Posterior vena cava (tissue), 2 donors: ENCODE data around the gene CCS. TPM values are rescaled to one million over a fixed set of nuclear protein-coding genes. Genes with fewer than 3 reads are reported as not detected.
"Not testable (repeated sequence)": the region's sequence is repeated elsewhere in the genome, so short reads cannot be mapped to it uniquely, and the experiment has no call there.

ENCODE experiments used
- DNase-seq: peaks from one replicate; pipeline ENCODE4 v3.0.0-alpha.2; 2020; ENCODE audit warnings: low spot score
- intact Hi-C, 2 donors: fragments of 100-400 bp; cut with DNase I; formaldehyde crosslinking; loops; one replicate each; pipeline versions ENCODE4 v1.14.1 to v1.14.2; 2022 to 2023
- total RNA-seq, 2 donors: library from RNA; stranded (reverse); fragmentation: NEBNext Ultra II Directional; extraction: Animal tissue kit (Norgen Biotek cat#: 25700); gene quantifications; one replicate each; pipeline ENCODE4 v1.2.1, GENCODE V29; 2021
- donor health status: DM: yes; HTN: yes; CAD: no.
- donor health status: DM: yes; HTN: yes; CAD: no.

The CCS gene
- total RNA-seq, 2 donors from 2014 or later, result 18.8 to 31.8 TPM

DNA sequence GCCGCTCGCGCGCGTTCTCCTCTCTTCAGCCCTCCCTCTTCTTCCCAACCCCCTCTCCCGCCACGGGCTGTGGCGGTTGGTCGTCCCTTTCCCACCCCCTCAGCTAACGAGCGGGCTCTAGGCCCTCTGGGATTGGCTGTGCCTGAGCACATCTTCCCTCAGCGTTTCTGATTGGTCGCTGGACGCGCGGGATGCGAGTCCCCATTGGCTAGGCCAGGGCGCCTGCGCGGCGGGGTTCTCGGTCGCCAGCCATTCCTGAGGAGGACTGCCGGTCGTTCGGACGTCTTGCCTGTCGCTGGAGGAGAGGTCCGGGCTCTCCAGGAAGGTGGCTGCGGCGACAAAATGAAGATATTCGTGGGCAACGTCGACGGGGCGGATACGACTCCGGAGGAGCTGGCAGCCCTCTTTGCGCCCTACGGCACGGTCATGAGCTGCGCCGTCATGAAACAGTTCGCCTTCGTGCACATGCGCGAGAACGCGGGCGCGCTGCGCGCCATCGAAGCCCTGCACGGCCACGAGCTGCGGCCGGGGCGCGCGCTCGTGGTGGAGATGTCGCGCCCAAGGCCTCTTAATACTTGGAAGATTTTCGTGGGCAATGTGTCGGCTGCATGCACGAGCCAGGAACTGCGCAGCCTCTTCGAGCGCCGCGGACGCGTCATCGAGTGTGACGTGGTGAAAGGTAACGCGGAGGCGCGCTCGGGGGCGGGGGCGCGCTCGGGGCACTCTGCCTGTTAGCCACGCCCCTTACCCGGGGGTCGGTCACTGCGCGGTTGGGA, 23.6 kb downstream of the CCS start, which contains the start of gene RBM14:
Gene RBM14 (plus strand): TSS at position 252 of the 776 bp plus-strand sequence. CDS start 91 bp downstream, at position 343.
- DNase-seq, result peak; percentile 100
- intact Hi-C loops, result no loop called here

DNA sequence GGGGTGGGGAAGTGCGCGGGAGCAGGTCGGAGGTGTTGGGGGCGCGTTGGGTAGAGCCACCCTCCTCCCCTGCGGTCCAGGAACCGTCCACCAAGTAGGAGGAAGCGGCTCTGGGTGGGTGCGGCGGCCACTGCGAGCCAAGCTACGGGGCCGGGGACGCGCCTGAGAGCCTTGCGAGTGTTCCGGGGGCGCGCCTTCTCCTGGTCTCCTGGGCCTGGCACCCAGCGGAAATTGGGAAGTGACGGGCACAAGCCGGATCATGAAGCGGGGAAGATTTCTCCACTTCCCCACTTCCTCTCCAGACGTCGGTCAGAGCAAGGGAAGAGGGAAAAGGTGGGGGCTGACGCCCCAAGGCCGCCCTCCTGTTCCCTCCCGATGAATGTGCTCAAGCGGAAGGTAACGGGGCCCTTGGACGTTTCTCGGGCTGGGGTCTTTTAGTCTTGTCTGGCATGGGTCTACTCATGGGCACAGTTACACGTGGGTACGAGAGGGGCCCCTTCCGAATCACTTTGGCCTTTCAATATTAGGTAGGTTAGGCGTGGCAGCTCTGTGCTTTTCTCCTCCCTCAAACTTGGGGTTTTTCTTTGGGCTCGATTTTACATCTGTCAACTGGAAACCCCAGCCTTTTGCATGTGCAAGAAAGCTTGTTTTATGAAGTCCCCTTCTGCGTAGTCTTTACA, 24.3 kb downstream of the CCS start:
- DNase-seq, result peak; percentile 94
- intact Hi-C loops, result no loop called here

DNA sequence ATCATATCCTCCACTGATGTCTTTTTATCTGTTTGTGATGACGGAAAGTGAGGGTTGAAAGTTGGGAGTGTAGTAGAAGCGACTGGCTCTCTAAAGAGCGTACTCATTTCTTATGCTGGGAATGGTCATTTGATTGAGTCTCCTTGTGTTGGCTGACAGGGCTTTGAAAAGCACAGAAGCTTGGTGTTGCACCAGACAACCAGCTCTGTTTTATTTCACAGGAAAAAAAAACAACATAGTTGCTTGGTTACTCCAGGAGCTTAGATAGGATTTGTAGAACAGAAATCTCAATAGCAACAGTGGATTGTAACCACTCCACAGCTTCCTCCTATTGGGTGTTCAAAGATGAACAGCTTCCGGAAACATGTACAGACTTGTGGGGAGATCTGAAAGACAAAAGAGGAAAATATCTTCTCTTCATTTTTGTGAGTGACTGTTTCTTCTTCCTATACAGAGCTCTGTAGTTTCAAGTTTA, 26.1 kb downstream of the CCS start:
- intact Hi-C loops, result no loop called here
- DNase-seq, result peak; percentile 17

DNA sequence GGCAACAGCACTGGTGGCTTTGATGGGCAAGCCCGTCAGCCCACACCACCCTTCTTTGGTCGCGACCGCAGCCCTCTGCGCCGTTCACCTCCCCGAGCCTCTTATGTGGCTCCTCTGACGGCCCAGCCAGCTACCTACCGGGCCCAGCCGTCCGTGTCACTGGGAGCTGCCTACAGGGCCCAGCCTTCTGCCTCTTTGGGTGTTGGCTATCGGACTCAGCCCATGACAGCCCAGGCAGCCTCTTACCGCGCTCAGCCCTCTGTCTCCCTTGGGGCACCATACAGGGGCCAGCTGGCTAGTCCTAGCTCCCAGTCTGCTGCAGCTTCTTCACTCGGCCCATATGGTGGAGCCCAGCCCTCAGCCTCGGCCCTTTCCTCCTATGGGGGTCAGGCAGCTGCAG, 31.5 kb downstream of the CCS start:
- DNase-seq, result peak; percentile 60
- intact Hi-C loops, result no loop called here

DNA sequence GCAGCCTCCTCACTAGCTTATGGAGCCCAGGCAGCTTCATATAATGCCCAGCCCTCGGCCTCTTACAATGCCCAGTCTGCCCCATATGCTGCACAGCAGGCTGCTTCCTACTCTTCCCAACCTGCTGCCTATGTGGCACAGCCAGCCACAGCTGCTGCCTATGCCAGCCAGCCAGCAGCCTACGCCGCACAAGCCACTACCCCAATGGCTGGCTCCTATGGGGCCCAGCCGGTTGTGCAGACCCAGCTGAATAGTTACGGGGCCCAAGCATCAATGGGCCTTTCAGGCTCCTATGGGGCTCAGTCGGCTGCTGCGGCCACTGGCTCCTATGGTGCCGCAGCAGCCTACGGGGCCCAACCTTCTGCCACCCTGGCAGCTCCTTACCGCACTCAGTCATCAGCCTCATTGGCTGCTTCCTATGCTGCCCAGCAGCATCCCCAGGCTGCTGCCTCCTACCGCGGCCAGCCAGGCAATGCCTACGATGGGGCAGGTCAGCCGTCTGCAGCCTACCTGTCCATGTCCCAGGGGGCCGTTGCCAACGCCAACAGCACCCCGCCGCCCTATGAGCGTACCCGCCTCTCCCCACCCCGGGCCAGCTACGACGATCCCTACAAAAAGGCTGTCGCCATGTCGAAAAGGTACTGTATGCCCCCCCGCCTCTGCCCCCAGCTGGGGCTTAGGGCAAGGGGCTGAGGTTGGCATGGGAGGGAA, 32.2 kb downstream of the CCS start:
- intact Hi-C loops, result no loop called here
- peak; percentile 67 for DNase-seq

DNA sequence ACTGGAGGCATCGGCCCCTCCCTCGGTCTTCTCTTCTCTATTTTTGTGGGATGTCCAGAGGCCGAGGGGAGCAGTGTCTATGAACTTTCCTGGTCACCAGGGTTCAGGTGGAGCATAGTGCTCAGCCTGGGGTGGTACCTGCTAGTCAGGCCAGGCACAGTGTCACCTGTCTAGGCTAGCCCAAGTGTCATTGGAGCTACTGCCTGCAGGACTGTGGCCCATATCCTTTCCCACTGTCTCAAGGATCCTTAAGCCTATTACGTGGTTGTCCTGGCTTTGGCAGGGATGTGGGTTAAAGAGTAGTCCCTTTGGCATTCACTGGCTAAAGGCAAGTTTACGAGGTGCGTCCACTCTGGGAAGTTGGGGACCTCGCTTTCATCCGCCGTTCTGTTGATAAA, 32.8 kb downstream of the CCS start:
- peak; percentile 20 for DNase-seq
- intact Hi-C loops, result no loop called here

DNA sequence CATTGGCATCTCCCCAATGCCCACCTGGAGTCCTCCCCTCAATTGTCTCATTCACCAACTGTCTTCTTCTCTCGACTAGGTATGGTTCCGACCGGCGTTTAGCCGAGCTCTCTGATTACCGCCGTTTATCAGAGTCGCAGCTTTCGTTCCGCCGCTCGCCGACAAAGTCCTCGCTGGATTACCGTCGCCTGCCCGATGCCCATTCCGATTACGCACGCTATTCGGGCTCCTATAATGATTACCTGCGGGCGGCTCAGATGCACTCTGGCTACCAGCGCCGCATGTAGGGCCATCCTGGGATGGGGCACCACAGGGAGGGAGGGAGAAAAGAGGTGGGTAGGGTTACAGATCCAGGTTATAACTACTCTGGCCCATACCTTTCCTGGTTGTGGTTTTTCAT, 33.4 kb downstream of the CCS start:
- DNase-seq, result peak; percentile 34
- intact Hi-C loops, result no loop called here

DNA sequence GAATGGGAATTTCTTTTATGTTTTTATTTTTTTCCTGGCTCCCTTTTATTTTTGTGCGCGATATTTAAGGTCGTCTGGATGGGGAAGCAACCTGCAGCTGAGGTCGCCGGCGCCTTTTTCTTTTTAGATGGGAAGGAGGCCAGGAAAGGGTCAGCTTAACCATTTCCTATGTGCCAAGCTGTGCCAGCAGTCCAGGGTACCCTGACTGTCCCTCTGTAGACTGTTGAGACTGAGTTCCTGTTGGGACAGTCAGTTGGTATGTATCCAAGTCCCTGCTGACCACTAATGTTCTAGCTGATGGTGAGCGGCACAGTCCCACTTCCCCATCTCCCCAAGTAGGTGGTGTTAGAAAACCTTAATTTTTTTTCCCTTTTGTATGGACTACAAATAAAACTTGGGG, 33.9 kb downstream of the CCS start:
- DNase-seq, result peak; percentile 50
- intact Hi-C loops, result no loop called here

DNA sequence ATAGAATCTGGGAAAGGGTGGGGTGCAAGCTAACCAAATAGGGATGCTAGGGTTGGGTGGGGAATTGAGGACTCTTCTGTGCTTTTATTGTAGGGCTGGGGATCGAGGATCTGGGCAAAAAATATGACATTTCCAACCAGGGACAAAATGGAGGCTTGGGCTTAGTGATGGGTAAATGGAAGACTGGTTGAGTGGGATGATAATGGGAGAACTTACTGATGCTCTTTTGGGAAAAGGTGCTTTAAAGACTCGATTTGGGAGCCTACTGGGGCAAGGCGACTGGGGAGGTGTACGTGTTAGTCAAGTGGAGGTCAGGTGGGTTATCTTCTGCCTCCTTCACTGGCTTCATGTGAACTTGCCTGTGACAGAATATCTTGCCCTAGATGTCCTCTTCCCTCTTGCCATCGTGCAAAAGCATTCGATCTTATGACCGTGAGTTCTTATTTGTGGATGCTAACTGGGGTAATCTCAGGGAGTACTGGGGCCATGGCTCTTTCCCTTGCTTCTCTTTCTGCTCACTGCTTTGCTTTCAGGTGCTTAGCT, 35.1 kb downstream of the CCS start:
- intact Hi-C loops, result no loop called here
- DNase-seq, result peak; percentile 14

DNA sequence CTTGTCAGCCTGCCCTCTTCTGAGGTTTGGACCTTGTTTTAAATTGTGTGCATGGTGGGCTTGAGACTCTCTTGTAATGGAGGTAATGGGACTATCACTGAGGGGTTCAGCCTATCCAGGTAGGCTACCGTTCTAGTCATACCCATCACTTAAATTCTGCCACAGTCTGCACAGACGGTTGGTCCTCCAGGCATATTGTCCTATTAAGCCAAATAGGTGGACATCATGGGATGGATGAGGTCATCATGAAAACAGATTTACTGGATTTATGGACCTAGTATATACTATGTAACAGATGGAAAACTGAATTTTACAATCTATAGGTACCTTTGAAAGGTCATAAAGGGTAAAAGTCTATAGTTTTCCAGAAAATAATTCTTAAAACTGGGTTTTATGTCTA, 36.4 kb downstream of the CCS start:
- intact Hi-C loops, result no loop called here
- no peak for DNase-seq

DNA sequence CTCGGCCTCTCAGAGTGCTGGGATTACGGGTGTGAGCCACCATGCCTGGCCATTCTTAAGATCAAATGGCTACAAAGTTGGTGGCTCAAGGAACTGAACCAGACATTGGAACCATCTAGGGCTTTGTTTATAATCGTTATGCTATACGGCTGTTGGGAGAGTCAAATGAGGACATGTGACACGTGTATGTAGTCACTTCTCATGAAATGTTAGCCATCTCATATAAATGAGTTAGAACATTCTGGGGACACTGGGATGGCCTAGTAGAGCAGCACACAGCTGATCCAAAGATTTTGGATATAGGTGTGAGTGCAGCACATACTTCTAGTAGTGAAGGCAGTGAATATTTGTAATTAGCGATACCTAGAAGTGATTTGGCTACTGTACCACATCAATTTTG, 38.9 kb downstream of the CCS start:
- no peak for DNase-seq

DNA sequence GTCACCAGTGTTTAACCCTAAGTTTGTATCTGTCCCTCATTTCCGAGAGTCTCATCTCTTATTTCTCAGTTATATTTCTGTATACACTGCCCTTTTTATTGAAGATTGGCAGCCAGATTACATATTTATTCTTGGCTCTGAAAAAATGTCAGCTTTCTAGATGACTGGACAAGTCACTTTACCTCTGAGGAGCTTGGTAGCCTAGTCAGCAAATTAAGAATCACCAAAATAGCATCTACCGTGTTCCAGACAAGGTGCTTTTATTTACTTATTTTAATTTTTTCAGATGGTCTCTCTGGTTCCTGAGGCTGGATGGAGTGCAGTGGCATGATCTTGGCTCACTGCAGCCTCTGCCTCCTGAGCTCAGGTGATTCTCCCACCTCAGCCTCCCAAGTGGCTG, 40.0 kb downstream of the CCS start:
- no peak for DNase-seq
- intact Hi-C loops, result no loop called here

More for the DNA sequence above, 38.9 kb downstream of the CCS start:
- intact Hi-C loops, result no loop called here

DNA sequence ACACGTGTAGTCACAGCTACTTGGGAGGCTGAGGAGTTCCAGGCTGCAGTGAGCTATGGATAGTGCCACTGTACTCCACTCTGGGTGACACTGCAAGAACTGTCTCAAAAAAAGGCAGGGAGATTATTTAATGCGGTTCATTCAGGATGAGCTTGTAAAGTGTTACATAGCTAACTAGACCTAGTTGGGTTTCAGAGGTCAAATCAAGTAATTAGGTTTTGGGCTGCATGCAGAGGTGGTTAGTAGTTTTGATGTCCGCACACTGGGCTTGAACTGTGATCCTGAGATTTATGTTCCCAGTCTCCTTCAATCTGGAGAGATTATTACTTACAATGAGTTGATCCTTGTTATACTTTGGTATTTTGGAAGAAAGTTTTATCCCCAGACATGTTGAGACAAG, 43.4 kb downstream of the CCS start:
- no peak for DNase-seq
- intact Hi-C loops, result no loop called here

DNA sequence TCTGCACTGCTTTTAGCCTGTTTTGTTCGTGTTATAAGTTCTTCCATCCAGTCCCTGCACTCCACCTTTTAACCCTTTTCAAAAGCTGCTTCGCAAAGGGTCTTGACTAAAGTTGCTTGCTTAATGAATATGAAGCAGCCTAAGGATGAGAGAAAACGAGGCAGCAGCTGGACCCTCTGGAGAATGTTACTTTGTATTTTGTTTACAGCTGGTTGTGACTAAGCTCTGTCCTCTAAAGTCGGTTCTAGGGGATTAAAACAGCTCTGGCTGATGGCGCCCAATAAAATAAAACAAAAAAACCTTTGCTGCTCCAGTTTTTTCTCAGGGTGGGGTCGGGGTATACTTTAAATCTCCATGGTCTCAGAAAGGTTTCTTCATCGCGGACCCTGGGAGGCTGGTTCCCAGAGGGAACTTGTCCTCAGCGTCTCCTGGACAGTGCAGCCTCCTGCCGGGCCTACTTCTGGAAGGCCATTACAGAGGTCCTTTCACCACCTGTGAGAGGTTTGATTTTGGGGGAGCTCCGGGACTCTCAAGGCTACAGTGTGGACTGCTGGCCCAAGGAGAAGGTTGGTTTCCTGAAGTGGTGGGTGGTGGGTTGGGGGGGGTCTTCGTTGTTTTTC, 44.7 kb downstream of the CCS start:
- DNase-seq, result no peak
- intact Hi-C loops, result no loop called here

DNA sequence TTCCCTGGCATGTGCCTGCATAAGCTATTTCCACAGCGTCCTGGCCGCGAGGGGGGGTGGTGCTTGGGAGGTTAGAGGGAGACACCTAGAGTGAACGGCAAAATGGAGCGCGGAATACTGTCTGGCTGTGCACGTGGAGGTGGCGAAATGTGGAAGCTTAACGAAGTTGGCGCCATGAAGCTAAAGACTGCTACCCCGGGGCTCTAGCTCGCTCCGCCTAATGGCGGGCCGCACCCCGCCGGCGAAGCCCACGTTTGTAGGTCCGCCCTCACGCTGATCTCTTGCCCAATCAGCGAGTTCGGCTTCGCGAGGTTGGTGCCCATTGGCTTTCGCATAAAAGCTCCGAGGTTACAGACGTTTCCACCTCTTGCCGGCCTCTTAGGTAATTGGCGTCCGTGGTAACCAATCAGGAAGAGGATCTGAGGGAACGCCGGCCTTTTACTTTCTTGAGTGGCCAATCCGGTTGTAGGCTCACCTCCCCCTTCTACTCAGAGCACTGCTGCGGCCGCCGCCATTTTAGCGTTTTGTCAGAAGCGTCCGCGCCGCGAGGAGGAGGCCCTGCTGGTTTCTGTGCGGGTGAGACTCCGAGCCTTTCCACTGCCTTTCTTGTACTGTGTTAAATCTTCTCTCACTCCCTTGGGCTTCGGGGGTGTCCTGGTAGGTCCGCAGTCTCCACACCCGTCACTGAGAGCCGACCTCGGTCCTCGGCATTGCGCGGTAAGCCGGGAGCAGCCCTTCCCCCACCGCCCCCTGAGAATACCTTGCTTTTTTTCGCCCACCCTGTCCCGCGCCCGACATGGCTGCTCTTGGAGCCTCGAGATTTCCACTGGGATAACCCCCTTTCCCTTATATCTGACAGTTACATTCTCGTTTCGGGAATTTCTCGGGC, 45.4 kb downstream of the CCS start, which contains the start of gene RBM4:
Gene RBM4 (plus strand): TSS at position 527 of the 889 bp plus-strand sequence. CDS start 1,009 bp downstream, outside the sequence.
- peak; percentile 99 for DNase-seq
- intact Hi-C loops, result no loop called here

DNA sequence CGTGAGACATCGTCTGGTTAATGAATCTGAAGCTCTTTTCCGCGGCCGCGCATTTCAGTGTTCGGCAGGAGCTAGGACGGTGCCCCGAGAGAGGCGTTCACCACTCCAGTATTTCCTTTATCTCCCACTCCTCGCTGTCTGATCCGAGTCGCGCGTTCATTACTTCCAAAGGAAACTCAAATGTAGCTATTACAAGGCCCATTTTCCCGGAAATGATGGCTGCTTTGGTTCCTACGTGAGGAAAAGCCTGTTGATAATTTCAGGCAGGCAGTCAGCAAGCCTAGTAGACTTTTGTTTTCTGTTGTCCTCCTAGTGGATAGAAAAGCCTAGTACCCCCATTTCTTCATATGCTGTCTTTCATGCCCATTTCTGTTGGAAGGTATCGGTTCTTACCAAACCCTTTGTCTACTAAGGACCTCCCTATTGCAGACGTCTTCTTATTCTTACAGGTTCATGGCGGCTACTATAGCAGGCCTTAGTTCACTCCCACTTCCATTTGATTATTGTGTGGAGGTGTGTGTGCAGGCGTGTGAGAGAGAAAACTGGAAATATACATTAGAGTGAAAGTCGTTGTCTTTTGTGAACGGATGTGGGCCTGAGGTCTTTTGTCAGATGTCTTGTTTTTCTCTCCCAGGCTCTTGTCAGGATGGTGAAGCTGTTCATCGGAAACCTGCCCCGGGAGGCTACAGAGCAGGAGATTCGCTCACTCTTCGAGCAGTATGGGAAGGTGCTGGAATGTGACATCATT, 46.3 kb downstream of the CCS start:
- intact Hi-C loops, result no loop called here
- peak; percentile 15 for DNase-seq

DNA sequence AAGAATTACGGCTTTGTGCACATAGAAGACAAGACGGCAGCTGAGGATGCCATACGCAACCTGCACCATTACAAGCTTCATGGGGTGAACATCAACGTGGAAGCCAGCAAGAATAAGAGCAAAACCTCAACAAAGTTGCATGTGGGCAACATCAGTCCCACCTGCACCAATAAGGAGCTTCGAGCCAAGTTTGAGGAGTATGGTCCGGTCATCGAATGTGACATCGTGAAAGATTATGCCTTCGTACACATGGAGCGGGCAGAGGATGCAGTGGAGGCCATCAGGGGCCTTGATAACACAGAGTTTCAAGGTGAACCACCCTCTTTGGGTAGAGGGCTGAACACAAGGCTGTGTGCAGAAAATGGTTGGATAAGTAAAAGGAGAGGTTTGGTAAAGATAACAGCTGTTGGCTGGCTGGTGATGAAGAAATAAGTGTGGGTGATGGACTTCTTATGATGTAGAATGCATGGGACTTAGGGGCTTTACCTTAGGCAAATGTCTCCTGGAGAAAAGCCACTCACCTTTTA, 46.9 kb downstream of the CCS start:
- intact Hi-C loops, result not testable (repeated sequence)
- DNase-seq, result peak; percentile 48
